DMS 273 (cell line): Measurements from ENCODE around the gene GAREM2.

Source experiments
- DNase-seq: peaks from one replicate; lab custom pipeline; 2025; ENCODE audit not compliant: unreplicated experiment; lab: John Stamatoyannopoulos, UW

Gene GAREM2

DNA sequence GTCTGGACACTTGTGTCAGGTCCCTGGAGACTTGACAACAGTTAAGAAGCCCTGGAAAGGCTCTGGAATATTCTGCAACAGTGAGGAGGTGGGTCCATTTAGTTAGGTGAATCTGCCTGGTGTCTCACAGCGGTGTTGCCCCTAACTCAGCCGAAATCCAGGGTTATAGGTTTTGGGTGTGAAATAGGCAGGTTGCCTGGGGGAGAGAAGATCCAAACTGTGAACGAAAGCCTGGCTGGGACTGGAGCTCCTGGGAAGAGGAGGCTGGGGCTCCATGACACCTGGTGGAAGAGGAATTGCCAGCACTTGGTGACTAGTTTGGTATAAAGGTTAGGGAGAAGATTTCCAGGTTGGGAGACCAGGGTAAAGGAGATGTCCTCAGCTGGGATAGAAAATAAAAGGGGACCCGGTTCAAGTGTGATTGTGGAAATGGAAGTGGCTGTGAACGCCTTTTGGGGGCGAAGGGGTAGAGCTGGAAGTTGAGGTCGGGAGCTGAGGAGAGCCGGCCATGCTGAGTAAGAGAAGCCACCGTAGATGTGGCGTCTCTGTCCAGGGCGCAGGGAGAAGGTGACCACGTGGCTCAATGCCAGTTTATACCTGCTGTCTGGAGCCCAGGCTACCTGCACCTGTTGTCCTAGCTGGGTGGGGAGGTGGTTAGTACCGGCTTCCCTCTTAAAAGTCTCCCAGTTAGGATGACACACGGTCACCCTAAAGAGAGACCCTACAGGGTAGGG is 3.0 kb upstream of the GAREM2 start:
- DNase-seq: no peak

GRCh38 chr2:26170795-26171194 is 2.1 kb upstream of the GAREM2 start:
- DNase-seq: no peak

DNA sequence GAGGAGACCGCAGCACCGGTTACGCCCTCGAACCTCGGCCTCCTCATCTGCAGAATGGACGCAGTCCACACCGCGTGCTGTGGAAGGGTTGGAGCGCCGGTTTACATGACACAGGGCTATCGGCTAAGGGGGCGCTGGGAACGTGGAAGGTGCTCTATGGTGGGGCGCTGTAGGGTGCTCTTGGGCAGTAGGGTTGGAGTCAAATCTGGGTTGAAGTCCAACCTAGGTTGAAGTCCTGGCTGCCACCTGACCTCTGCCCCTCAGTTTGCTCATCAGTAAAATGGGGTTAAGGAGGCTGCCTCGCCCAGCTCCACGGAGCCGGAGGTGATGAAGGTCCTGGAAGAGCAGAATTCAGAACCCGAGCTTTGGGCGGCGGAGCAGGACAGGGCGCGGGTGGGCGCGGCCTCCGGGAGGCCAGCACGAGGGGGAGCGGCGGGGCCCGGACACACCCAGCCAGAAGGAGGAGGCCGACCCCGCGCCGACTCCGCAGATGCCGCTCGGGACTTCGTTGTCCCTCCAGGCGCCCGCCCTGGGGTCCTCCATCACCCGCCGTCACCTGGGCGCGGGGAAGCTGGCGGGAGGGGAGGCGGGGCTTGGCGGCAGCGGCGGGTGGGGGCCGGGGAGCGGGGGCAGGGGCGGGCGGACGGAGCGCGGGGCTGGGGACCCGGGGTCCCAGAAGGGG is 558 bp upstream of the GAREM2 start:
- DNase-seq: peak; percentile 57

GRCh38 chr2:26173776-26174482 is 1.0 kb downstream of the GAREM2 start:
- DNase-seq: no peak

DNA sequence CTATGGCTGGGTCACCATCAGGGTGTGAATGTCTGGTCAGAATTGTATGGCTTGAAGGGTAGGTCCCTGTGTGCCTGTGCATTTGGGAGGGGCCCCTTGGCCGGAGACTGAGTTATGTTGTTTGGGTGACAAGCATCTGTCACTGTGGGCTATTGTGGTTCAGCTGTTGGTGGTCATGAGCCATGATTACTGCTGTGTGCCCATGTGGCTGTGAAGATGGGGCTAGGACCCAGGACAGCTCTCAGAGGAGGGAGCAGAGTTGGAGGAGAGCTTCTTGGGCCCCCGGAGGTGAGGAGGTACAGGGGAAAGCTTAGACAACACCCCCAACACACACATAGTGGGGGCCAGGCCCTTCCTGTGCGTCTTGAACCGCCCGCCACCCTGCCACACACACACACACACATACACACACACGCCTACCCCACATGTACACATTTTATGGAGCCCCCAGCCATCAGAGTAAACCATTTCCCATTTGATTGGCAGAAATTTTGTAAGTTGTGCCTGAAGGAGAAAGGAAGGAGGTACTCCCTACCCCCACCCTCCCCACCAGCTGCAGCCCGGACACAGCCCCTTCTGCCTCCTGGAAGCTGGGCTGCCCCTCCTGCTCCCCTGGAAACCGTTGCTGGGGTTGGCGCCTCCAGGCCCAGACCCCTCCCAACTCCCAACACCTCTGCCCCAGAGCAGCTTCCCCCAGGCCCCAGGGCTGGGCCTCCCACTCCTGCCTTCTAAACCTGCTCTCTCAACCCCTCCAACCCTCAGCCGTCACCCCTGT is 2.0 kb downstream of the GAREM2 start:
- DNase-seq: peak; percentile 31

- DNase-seq: no peak
These were observed 2.8 kb downstream of the GAREM2 start for GRCh38 chr2:26175466-26176278.

- no peak for DNase-seq
These were observed 3.4 kb downstream of the GAREM2 start for GRCh38 chr2:26176279-26176615.

GRCh38 chr2:26177122-26177521 is 4.2 kb downstream of the GAREM2 start:
- no peak for DNase-seq

DNA sequence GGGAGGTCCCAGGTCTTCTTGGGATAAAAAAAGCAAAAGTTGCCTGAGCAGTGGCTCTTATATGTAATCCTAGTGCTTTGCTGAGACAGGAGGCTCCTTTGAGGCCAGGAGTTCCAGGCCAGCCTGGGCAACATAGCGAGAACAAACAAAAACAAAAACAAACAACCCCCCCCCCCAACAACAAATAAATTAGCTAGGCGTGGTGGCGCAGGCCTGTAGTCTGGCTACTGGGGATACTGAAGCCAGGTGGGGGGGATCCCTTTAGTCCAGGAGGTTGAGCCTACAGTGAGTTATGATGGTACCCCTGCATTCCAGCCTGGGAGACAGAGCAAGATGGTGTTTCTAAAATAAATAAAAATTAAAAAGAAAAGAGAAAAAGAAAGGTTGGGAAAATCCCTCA is 5.4 kb downstream of the GAREM2 start:
- no peak for DNase-seq

DNA sequence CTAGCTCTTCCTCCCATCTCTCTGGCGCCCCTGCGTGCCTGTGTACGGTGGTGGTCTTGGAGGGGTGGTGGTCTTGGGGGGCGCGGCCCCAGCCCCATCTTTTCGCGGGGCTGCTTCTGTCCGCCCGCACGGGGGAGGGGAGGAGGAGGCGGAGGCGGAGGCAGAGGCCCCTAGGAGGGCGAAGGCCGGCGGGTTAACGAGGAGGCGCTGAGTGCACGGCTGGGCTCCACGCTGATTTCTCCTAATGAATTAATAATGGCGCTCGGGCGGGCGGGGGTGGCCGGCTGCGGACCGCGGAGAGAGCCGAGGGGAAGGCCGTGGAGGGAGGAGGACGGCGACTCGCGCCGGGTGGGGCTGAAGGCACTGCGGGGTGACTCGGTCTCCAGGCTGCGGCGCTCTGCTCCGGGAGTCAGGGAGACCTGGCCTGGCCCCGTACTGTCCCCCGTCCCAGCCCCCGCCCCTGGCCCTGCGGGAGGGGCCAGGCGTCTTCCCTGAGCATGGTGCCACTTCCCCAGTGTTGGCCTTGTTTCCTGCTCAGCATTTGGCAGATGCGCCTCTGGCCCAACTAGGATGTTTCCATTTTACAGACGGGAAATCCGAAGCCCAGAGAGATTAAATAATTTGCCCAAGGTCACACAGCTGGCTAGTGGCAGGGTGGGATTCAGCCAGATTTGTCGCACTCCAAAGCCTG is 6.0 kb downstream of the GAREM2 start:
- DNase-seq: no peak

GRCh38 chr2:26179446-26179913 is 6.6 kb downstream of the GAREM2 start:
- DNase-seq: no peak

- no peak for DNase-seq
These were observed 9.6 kb downstream of the GAREM2 start for GRCh38 chr2:26182441-26182840.

GRCh38 chr2:26182887-26183630 is 10.2 kb downstream of the GAREM2 start:
- no peak for DNase-seq

GRCh38 chr2:26184121-26184520 is 11.2 kb downstream of the GAREM2 start:
- no peak for DNase-seq

DNA sequence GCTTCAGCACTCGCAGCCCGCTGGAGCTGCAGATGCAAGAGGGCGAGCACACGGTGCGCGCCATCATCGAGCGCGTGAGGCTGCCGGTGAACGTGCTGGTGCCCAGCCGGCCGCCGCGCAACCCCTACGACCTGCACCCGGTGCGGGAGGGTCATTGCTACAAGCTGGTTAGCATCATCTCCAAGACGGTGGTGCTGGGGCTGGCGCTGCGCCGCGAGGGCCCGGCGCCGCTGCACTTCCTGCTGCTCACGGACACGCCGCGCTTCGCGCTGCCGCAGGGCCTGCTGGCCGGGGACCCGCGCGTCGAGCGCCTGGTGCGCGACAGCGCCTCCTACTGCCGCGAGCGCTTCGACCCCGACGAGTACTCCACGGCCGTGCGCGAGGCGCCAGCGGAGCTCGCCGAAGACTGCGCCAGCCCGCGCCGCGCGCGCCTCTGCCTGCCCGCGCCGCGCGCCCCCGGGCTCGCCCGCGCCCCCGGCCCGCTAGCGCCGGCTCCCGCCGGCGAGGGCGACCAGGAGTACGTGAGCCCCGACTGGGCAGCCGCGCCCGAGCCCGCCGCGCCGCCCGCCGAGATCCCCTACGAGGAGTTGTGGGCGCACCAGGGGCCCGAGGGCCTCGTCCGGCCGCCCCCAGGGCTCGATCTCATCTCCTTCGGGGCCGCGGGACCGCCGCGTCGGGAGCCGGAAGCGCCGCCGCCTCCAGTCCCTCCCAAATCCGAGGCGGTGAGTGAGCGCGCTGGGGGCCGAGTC is 11.8 kb downstream of the GAREM2 start:
- no peak for DNase-seq

GRCh38 chr2:26185304-26185928 is 12.5 kb downstream of the GAREM2 start:
- no peak for DNase-seq

DNA sequence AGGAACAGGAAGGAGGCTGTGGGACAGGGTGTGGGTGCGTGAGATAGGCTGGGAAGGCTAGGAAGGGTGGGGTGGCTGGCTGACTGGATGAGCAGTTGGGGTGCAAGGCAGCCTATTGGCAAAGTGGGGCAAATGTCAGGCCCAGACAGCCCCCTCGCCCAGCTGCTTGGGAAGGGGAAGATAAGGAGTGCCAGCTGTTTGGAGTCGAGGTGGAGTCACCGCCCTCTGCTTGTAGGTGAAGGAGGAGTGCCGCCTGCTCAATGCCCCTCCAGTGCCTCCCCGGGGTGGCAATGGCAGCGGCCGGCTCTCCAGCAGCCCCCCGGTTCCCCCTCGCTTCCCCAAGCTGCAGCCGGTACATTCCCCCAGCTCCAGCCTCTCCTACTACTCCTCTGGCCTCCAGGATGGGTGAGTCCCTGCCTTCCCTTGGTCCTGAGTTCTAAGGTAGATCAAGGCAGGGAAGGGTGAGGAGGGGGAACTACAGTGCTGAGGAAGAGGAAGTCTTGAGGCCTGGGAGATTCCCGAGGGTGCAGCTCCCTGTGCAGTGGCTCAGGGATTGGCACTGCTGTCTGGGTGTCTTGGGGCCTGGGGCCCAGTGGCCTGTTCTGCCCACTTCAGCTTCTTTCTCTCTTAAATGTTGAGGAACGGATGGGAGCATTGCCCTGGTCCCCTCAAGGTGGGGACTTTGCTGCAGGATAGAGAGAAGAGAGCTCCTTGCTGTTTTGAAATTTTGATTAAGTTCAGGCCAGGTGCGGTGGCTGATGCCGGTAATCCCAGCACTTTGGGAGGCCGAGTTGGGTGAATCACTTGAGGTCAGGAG is 13.3 kb downstream of the GAREM2 start:
- DNase-seq: no peak
